ENCODE measurements around the gene TBC1D8. TPM values are rescaled to one million over a fixed set of nuclear protein-coding genes. Genes with fewer than 3 reads are reported as not detected.

The TBC1D8 gene
- total RNA-seq, 1 donor from 2014 or later: 0.51 TPM

- intact Hi-C loops (cut with micrococcal nuclease): loop anchor here (1.0 to 2.0 kb wide), 6 partner anchors 66 to 722 kb away; no protein-coding TSS in a partner anchor
These were observed 166.3 kb downstream of the TBC1D8 start for GRCh38 chr2:100984892-100985307.

GRCh38 chr2:100983684-100984310 is 167.4 kb downstream of the TBC1D8 start:
- intact Hi-C loops (cut with micrococcal nuclease): loop anchor here (2.0 kb wide), 2 partner anchors 65 to 721 kb away; no protein-coding TSS in a partner anchor

- intact Hi-C loops (cut with micrococcal nuclease): no loop called here
These were observed 168.0 kb downstream of the TBC1D8 start for GRCh38 chr2:100983201-100983600.

GRCh38 chr2:100982431-100982861 is 168.7 kb downstream of the TBC1D8 start:
- intact Hi-C loops (cut with micrococcal nuclease): no loop called here

GRCh38 chr2:100981011-100981410 is 170.2 kb downstream of the TBC1D8 start:
- intact Hi-C loops (cut with micrococcal nuclease): no loop called here

- intact Hi-C loops (cut with micrococcal nuclease): no loop called here
These were observed 171.1 kb downstream of the TBC1D8 start for GRCh38 chr2:100980046-100980445.

- intact Hi-C loops (cut with micrococcal nuclease): no loop called here
These were observed 172.5 kb downstream of the TBC1D8 start for GRCh38 chr2:100978582-100979191.

GRCh38 chr2:100977511-100977910 is 173.7 kb downstream of the TBC1D8 start:
- intact Hi-C loops (cut with micrococcal nuclease): no loop called here

- intact Hi-C loops (cut with micrococcal nuclease): no loop called here
These were observed 174.4 kb downstream of the TBC1D8 start for GRCh38 chr2:100976645-100977391.

- intact Hi-C loops (cut with micrococcal nuclease): no loop called here
These were observed 175.1 kb downstream of the TBC1D8 start for GRCh38 chr2:100976061-100976460.

- intact Hi-C loops (cut with micrococcal nuclease): no loop called here
These were observed 175.7 kb downstream of the TBC1D8 start for GRCh38 chr2:100975521-100975785.

GRCh38 chr2:100974712-100975520 is 176.3 kb downstream of the TBC1D8 start:
- intact Hi-C loops (cut with micrococcal nuclease): no loop called here

- intact Hi-C loops (cut with micrococcal nuclease): no loop called here
These were observed 178.7 kb downstream of the TBC1D8 start for GRCh38 chr2:100972452-100972851.

- intact Hi-C loops (cut with micrococcal nuclease): no loop called here
These were observed 180.0 kb downstream of the TBC1D8 start for GRCh38 chr2:100971221-100971620.

GRCh38 chr2:100969998-100970397 is 181.2 kb downstream of the TBC1D8 start:
- intact Hi-C loops (cut with micrococcal nuclease): no loop called here

- intact Hi-C loops (cut with micrococcal nuclease): no loop called here
These were observed 182.7 kb downstream of the TBC1D8 start for GRCh38 chr2:100968146-100969145.

- intact Hi-C loops (cut with micrococcal nuclease): no loop called here
These were observed 183.5 kb downstream of the TBC1D8 start for GRCh38 chr2:100967716-100968115.

GRCh38 chr2:100965596-100965995 is 185.6 kb downstream of the TBC1D8 start:
- intact Hi-C loops (cut with micrococcal nuclease): no loop called here

GRCh38 chr2:100964681-100965169 is 186.5 kb downstream of the TBC1D8 start:
- intact Hi-C loops (cut with micrococcal nuclease): no loop called here

GRCh38 chr2:100964222-100964621 is 187.0 kb downstream of the TBC1D8 start:
- intact Hi-C loops (cut with micrococcal nuclease): no loop called here

Data from T-helper 1 cell treated with Interleukin-12 subunit alpha and Interleukin-12 subunit beta and Interleukin-4 antibody, amounts not matched to agents 30 ng/mL and 1 ng/mL, for 36 hours (primary cell).